GM21529 (cell line): ENCODE results near the gene PHC1.
"Not testable (repeated sequence)": the region's sequence is repeated elsewhere in the genome, so short reads cannot be mapped to it uniquely, and the experiment has no call there.

Source experiments
- ATAC-seq: cut with Tn5 transposase; IDR thresholded peaks from one replicate; pipeline ENCODE4 v1.9.1; 2021; ENCODE audit not compliant: unreplicated experiment

Gene PHC1

DNA sequence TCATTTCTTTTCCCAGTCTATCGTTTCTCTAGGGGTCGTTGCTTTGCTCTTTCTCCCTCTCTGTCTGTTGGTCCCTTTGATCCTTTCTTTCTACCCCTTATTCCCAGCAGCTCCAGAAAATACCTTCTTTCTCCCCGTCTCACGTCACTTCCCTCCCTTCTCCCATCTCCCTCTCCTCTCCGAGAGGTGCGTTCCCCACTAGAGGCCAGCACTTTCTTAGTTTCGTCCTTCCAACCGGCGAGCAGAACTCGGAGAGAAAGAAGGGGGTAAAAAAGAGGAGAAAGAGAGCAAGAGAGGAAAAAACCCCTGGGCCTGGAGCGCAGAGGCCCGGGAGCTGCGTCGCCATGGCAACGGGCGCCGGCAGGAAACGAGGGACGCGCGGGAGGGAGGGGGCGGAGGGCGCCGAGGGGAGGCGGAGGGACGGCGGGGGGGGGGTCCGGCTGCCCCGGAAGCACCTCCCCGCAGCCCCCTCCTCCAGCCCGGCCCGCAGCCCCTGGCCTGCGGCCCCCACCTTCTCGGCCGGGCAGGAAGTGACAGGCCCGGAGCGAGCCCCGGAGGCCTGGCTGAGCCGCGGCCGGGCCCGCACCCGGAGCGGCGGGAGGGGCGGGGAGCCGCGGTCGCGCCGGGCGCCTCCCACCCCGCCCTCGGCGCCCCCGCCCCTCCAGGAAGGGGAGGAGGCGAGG is at the start of gene PHC1:
TSS of gene PHC1 (plus strand) at position 477 of the 683 bp plus-strand sequence. CDS start 3,169 bp downstream, outside the sequence.
- peak; percentile 64 for ATAC-seq

DNA sequence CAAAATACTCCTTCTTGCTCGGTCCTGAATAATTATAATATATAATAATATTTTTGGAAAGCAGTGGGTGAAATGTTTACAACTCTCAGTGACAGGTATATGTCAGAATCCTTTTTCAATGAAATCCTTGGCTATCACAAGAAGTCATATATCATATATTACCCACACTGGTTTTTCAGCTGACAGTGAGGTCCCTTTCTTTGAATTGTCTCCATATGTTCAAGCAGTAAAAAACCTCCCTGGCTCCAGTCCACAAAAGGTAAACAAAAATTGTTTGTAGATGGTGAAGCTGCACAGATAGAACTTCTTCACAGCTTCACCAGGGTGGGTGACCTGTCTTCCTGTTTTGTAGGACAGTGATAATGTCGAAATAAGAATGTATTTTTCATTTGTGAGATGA is 47.9 kb upstream of the PHC1 start:
- no peak for ATAC-seq

DNA sequence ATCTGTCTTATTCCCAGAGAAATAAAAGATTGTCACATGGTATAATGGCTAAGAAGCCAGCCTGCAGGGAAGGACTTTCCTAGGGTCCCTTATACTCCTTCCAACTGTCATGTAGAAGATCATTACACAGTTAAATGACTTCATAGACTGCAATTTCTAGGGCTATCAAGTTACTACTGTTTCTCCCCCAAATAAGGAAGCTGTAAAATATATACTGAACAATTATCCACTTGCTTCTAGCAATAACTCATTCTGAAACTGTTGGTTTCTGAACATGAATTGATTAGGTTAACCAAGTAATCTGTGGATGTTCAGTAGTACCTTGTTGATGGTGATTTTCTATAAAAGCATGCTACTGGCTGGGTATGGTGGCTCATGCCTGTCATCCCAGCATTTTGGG is 47.3 kb upstream of the PHC1 start:
- no peak for ATAC-seq

- ATAC-seq = no peak
These were observed 46.5 kb upstream of the PHC1 start for GRCh38 chr12:8867786-8868185.

DNA sequence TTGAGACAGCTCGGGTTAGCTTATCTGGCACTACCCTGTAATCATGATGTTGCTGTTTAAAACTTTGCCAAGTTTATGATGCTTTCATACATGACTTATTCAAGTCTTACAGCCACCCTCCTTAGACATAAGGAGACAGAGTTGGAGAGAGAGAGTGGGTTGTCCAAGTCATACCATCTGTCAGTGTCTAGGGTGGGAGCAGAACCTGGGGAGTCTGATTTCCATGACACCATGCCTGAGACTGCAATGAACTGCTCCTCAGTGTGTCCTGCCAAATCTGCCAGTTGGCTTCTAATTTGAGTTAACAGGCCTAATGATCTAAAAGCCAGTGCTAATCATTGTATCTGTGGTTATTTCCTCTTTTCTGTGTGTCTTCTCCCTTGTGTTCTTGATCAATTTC is 43.7 kb upstream of the PHC1 start:
- no peak for ATAC-seq

- ATAC-seq = no peak
These were observed 43.2 kb upstream of the PHC1 start for GRCh38 chr12:8871068-8871467.

DNA sequence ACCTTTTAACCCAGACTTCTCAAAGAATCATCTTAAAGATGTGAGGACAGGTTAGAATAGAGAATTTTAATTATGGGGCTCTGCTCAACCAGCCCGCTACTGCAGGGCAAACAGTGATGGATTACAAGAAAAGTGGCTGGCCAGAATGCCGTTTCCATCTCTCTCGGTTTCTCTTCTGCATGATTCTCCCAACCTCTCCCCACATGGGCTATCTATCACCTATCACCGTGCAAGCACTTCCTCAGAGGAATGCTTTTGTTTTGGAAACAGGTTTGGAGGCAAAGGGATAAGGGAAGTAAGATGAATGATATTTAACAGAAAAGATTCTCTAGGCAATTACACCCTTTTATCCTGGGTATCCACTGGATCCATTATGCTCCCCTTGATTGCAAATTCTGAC is 37.4 kb upstream of the PHC1 start:
- no peak for ATAC-seq

- no peak for ATAC-seq
These were observed 27.6 kb upstream of the PHC1 start for GRCh38 chr12:8886502-8887284.

DNA sequence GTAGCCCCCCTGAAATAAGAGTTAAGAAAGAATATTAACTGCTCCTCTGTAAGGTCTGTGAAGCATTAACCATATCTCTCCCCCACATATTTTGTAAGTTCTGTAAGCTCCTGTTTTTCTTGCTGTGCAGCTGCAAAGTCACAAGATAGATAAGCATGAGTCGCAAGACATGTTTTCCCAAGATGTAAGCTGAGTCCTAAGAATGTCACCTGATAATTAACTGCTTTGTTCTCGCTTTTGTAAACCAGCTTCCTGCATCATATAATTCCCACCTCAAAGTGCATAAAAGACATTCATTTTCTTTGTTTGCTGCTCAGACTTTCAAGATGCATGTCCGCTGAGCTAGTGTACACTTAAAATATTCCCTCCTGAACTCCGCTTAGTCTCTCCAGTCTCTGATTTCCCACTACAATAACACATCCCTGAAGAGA is 27.0 kb upstream of the PHC1 start:
- ATAC-seq = no peak

- ATAC-seq = no peak
These were observed 23.8 kb upstream of the PHC1 start for GRCh38 chr12:8890313-8891085.

DNA sequence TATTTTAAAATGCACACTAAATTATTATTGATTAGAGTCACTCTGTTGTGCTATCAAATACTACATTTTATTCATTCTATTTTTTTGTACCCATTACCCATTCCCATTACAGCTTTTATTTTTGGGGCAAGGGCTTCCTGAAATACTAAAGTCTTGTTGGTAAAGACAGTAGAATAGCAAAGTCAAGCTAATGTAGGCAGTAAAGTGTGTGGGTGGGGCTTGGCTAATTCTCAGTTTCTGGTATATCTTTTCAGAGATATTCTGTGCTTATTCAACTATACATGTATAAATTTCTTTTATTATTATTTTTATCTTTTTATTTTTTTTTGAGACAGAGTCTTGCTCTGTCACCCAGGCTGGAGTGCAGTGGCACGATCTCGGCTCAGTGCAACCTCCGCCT is 22.3 kb upstream of the PHC1 start:
- no peak for ATAC-seq

- ATAC-seq = no peak
These were observed 19.9 kb upstream of the PHC1 start for GRCh38 chr12:8894378-8894777.

DNA sequence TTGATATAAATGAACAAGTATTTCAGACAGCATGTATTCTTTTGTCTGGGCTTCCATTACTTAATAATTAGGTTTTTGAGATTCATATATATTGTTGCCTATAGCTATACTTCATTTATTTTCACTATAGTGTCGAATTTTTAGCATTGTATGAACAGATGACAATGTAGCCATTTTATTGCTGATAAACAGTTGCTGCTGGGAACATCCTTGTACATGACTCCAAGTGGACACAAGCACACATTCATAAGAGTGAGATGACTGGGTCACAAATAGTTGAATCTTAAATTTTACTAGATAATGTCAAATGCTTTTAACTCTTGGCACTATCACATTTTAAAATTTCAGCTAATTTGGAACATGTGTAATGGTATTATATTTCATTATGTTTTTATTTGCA is 19.3 kb upstream of the PHC1 start:
- no peak for ATAC-seq

DNA sequence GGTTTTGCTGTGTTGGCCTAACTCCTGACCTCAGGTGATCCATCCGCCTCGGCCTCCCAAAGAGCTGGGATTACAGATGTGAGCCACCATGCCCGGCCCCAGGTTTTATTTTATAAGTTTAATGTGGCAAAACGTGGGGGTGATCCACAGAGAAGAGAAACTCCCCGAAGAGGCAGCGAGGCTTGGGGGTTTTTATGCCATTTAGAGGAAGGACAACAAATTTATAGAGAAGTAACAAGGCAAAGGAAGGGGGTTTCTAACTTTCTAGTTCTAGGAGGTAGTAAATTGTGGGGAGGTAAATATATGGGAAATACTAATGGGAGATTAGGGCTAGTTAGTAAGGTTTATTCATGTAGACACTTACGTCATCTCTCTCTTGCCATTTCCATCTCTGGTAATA is 17.2 kb upstream of the PHC1 start:
- ATAC-seq = no peak

GRCh38 chr12:8899830-8900229 is 14.5 kb upstream of the PHC1 start:
- ATAC-seq = no peak

GRCh38 chr12:8902703-8903102 is 11.6 kb upstream of the PHC1 start:
- not testable (repeated sequence) for ATAC-seq

- ATAC-seq = no peak
These were observed 10.7 kb upstream of the PHC1 start for GRCh38 chr12:8903646-8904045.

GRCh38 chr12:8904665-8905064 is 9.6 kb upstream of the PHC1 start:
- no peak for ATAC-seq

- no peak for ATAC-seq
These were observed 8.8 kb upstream of the PHC1 start for GRCh38 chr12:8905546-8905945.

GRCh38 chr12:8906266-8907180 is 7.8 kb upstream of the PHC1 start:
- ATAC-seq = no peak

GRCh38 chr12:8907513-8907912 is 6.8 kb upstream of the PHC1 start:
- ATAC-seq = no peak
